T-helper 1 cell treated with Interleukin-12 subunit alpha and Interleukin-12 subunit beta and Interleukin-4 antibody, amounts not matched to agents 30 μg/mL and 1 μg/mL, for 36 hours (primary cell): ENCODE data around the gene NPFF.
A peak's percentile ranks its signal among the peaks of the same experiment; 100 is the strongest.

ENCODE experiments used
- H3K27ac Mint-ChIP-seq: one replicate; pipeline ENCODE4 v1.8.0; 2021; ENCODE audit warnings: mild to moderate bottlenecking, mixed read lengths
- H3K27me3 Mint-ChIP-seq: one replicate; pipeline ENCODE4 v1.8.0; 2021; ENCODE audit warnings: low read depth, mixed read lengths
- H3K36me3 Mint-ChIP-seq: one replicate; pipeline ENCODE4 v1.8.0; 2021; ENCODE audit warnings: low read depth, mixed read lengths
- H3K4me1 Mint-ChIP-seq: one replicate; pipeline ENCODE4 v1.8.0; 2021; ENCODE audit warnings: low read depth, mixed read lengths
- H3K4me3 Mint-ChIP-seq: one replicate; pipeline ENCODE4 v1.8.0; 2021; ENCODE audit warnings: mild to moderate bottlenecking, moderate library complexity, mixed read lengths
- H3K9me3 Mint-ChIP-seq: one replicate; pipeline ENCODE4 v1.8.0; 2021; ENCODE audit warnings: mixed read lengths

The NPFF gene

GRCh38 chr12:53504004-53504920 is 3.0 kb downstream of the NPFF start:
- Mint-ChIP-seq H3K27me3 (no peaks in the 10 kb centered on the region), H3K4me1 (peaks cover 18% of the 10 kb centered on the region), H3K36me3 (peaks cover 8% of the 10 kb centered on the region), H3K4me3 (no peak overlapping the region), H3K27ac (no peak overlapping the region), H3K9me3 (no peaks in the 10 kb centered on the region)

GRCh38 chr12:53502983-53503728 is 4.1 kb downstream of the NPFF start:
- Mint-ChIP-seq H3K27me3 (no peaks in the 10 kb centered on the region), H3K4me3 (peak overlapping the region; percentile 14), H3K27ac (no peak overlapping the region), H3K9me3 (no peaks in the 10 kb centered on the region), H3K36me3 (peaks cover 8% of the 10 kb centered on the region), H3K4me1 (peaks cover 24% of the 10 kb centered on the region)

- H3K27me3 Mint-ChIP-seq = no peaks in the 10 kb centered on the region
- H3K27ac Mint-ChIP-seq = no peak overlapping the region
- H3K4me1 Mint-ChIP-seq = peaks cover 28% of the 10 kb centered on the region
- peak overlapping the region; percentile 95 for H3K4me3 Mint-ChIP-seq
- H3K9me3 Mint-ChIP-seq = no peaks in the 10 kb centered on the region
- peaks cover 8% of the 10 kb centered on the region for H3K36me3 Mint-ChIP-seq
Measured at GRCh38 chr12:53502331-53502730, 5.0 kb downstream of the NPFF start.

- Mint-ChIP-seq H3K4me1 (peaks cover 29% of the 10 kb centered on the region), H3K36me3 (peaks cover 8% of the 10 kb centered on the region), H3K4me3 (peak overlapping the region; percentile 95), H3K9me3 (no peaks in the 10 kb centered on the region), H3K27me3 (no peaks in the 10 kb centered on the region), H3K27ac (peak overlapping the region; percentile 99)
Measured at GRCh38 chr12:53501615-53502181, 5.6 kb downstream of the NPFF start.

GRCh38 chr12:53500776-53501614 is 6.3 kb downstream of the NPFF start, which contains the start of gene TARBP2:
TSS of gene TARBP2 (plus strand) at chr12:53501283. CDS start at chr12:53501409, 126 bp downstream.
- H3K27ac Mint-ChIP-seq = peak within 1 kb of the TSS; percentile 99
- H3K27me3 Mint-ChIP-seq = no peaks in the 10 kb centered on the region

GRCh38 chr12:53500142-53500775 is 7.0 kb downstream of the NPFF start:
- H3K27ac Mint-ChIP-seq = peak overlapping the region; percentile 99
- H3K27me3 Mint-ChIP-seq = no peaks in the 10 kb centered on the region
- peak overlapping the region; percentile 95 for H3K4me3 Mint-ChIP-seq
- H3K9me3 Mint-ChIP-seq = no peaks in the 10 kb centered on the region
- peaks cover 4% of the 10 kb centered on the region for H3K36me3 Mint-ChIP-seq
- peaks cover 31% of the 10 kb centered on the region for H3K4me1 Mint-ChIP-seq

More at GRCh38 chr12:53500776-53501614, 6.3 kb downstream of the NPFF start, which contains the start of gene TARBP2:
- peaks cover 10% of the 10 kb centered on the region for H3K36me3 Mint-ChIP-seq
- H3K4me1 Mint-ChIP-seq = peaks cover 29% of the 10 kb centered on the region
- H3K9me3 Mint-ChIP-seq = no peaks in the 10 kb centered on the region
- peak within 1 kb of the TSS; percentile 95 for H3K4me3 Mint-ChIP-seq

GRCh38 chr12:53499266-53500141 is 7.8 kb downstream of the NPFF start, which contains the start of gene MAP3K12:
TSS of gene MAP3K12 (minus strand) at chr12:53499458. CDS start at chr12:53487391, 12,067 bp downstream.
- H3K4me3 Mint-ChIP-seq = peak within 1 kb of the TSS; percentile 95
- peaks cover 32% of the 10 kb centered on the region for H3K4me1 Mint-ChIP-seq
- peaks cover 4% of the 10 kb centered on the region for H3K36me3 Mint-ChIP-seq
- no peaks in the 10 kb centered on the region for H3K9me3 Mint-ChIP-seq
- H3K27ac Mint-ChIP-seq = peak within 1 kb of the TSS; percentile 99
- H3K27me3 Mint-ChIP-seq = no peaks in the 10 kb centered on the region

GRCh38 chr12:53498235-53498630 is 9.1 kb downstream of the NPFF start:
- H3K36me3 Mint-ChIP-seq = peaks cover 4% of the 10 kb centered on the region
- H3K27me3 Mint-ChIP-seq = no peaks in the 10 kb centered on the region
- H3K9me3 Mint-ChIP-seq = no peaks in the 10 kb centered on the region
- peak overlapping the region; percentile 92 for H3K4me3 Mint-ChIP-seq
- H3K27ac Mint-ChIP-seq = peak overlapping the region; percentile 86
- peaks cover 42% of the 10 kb centered on the region for H3K4me1 Mint-ChIP-seq

GRCh38 chr12:53497461-53497860 is 9.8 kb downstream of the NPFF start:
- Mint-ChIP-seq H3K27ac (no peak overlapping the region), H3K4me1 (peaks cover 44% of the 10 kb centered on the region), H3K9me3 (no peaks in the 10 kb centered on the region), H3K4me3 (no peak overlapping the region), H3K27me3 (no peaks in the 10 kb centered on the region), H3K36me3 (peaks cover 4% of the 10 kb centered on the region)

- Mint-ChIP-seq H3K27me3 (no peaks in the 10 kb centered on the region), H3K4me1 (peaks cover 43% of the 10 kb centered on the region), H3K4me3 (no peak overlapping the region), H3K36me3 (peaks cover 4% of the 10 kb centered on the region), H3K27ac (no peak overlapping the region), H3K9me3 (no peaks in the 10 kb centered on the region)
Measured at GRCh38 chr12:53496752-53497032, 10.6 kb downstream of the NPFF start.

GRCh38 chr12:53495903-53496751 is 11.2 kb downstream of the NPFF start:
- peaks cover 4% of the 10 kb centered on the region for H3K36me3 Mint-ChIP-seq
- peaks cover 43% of the 10 kb centered on the region for H3K4me1 Mint-ChIP-seq
- no peaks in the 10 kb centered on the region for H3K9me3 Mint-ChIP-seq
- H3K4me3 Mint-ChIP-seq = no peak overlapping the region
- H3K27me3 Mint-ChIP-seq = no peaks in the 10 kb centered on the region
- no peak overlapping the region for H3K27ac Mint-ChIP-seq
